Measurements from ENCODE around the gene AQP2.
A peak's percentile ranks its signal among the peaks of the same experiment; 100 is the strongest.

Gene AQP2, protein sequence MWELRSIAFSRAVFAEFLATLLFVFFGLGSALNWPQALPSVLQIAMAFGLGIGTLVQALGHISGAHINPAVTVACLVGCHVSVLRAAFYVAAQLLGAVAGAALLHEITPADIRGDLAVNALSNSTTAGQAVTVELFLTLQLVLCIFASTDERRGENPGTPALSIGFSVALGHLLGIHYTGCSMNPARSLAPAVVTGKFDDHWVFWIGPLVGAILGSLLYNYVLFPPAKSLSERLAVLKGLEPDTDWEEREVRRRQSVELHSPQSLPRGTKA

DNA sequence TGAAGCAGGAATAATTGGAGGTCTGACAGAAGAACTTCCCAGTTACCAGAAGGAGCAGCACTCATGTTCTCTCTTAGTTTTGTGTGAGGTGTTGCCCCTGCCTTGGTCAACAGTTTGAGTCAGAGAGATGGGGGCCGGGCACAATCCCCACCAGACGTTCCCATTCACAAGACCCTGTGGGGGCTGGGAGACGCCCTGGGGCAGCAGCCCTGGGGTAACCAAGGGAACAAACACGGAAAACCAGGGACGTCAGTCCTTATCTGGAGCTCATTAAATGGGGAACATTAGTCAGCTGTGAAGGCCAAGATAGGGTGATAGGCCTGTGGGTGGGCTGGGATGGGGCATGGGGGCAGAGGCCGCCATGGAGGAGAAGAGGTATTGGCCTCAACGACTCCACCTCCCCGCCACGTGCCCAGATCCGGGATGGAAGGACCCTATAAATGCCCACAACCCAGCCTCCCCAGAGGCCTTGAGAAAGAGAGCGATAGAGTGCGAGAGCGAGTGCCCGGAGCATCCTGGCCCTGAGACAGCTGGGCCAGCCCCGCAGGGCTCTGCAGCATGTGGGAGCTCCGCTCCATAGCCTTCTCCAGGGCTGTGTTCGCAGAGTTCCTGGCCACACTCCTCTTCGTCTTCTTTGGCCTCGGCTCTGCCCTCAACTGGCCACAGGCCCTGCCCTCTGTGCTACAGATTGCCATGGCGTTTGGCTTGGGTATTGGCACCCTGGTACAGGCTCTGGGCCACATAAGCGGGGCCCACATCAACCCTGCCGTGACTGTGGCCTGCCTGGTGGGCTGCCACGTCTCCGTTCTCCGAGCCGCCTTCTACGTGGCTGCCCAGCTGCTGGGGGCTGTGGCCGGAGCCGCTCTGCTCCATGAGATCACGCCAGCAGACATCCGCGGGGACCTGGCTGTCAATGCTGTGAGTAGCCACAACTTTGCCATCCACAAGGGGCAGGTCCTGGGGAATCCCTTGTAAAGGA is at the start of gene AQP2:
AQP2 (plus strand) TSS at position 465 of the 979 bp plus-strand sequence; CDS start at position 559, 94 bp downstream.
- no peak for ATAC-seq

DNA sequence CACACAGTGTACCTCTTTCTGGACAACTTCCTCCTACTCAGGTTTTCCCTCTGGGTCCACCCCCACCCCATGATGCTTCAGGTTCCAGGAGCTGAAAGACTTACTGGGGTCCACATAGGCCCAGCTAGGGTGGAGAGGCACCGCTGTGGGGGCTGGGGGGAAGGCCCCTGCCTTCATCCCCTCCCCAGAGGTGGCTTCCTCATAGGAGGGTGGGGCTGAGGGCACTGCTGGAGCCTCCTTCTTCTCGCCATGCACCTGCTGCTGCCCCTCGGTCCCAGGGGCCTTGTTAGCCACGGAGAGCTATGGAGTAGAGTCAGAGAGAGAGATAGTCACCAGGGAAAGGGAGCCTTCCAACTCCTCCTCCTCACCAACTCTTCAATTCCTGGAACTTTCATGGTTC is 49.5 kb upstream of the AQP2 start:
- ATAC-seq, result no peak

DNA sequence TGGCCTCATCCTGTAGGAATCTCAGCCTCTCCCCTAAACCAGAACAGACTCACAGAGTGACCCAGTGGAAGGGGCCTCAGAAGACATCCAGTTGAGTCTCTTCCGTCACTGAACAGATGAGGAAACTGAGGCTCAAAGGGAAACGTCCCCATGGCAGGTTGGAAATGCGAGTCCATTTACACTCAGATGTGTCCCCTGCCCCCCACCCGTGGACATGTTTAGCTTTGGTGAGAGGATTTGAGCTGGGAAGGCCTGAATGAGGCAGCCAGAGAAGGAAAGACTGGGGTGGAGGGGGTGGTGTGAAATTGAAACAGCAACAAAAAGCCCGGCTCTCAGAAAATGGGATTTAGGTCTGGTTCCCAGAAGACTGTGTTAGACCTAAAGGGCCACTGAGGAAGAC is 48.6 kb upstream of the AQP2 start:
- ATAC-seq, result no peak

DNA sequence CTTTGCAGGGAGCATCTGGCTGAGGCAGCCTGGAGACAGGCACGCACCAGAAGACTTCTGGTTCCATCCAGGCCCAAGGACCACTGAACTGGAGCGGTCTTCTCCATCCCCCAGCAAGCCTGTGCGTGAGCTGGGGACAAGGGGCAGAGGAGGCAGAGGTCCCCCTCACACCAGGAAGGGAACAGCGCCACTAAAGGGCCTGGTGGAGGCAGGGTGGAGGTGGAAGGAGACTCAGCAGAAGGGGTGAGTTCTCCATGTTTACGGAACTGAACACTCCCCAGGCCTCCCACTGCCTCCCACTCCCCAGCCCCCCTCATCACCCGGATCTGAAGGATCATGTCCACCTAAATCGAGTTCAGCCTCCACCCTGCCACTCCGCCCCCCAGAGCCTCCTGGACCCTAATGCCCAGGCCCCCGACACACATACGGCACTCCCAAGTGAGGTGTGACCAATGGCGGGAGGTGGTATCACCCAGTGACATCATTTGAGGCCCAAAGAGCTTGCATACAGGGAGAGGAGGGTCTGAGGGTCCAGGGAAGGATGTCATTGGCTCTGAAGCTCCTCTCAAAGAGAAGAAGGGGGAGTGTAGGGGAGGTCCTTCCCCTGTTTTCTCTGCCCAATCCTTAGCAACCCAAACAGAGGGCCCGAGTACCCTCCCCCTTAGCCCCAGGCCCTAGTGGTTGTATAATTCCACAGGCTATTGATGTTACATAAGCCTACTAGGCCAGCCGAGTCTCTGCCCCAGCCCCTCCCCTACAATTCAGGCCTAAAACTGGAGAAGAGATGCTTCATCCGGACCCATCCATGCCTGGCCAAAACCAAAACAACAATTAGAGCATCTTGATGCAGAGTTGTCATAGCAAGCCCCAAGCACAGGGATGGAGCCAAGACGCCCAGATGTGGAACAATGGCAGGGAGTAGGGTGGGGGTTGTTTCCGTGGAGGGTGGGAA is 47.9 kb upstream of the AQP2 start:
- no peak for ATAC-seq

DNA sequence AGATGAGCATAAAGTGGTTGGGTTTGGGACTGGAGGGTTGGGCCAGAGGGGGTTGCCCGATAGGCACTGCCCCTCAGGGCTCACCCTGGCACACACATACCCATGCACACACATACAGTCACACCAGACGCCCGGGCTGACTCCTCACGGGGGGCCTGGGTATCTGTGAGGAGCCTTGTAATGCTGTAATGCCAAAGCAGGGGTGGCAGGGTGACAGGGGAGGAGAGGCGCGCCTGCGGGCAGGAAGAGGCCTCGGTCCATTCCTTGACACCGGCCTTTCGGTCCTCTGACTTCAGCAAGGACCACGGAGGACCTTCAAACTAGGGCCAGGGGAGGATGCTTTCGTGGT is 47.2 kb upstream of the AQP2 start:
- ATAC-seq, result no peak

DNA sequence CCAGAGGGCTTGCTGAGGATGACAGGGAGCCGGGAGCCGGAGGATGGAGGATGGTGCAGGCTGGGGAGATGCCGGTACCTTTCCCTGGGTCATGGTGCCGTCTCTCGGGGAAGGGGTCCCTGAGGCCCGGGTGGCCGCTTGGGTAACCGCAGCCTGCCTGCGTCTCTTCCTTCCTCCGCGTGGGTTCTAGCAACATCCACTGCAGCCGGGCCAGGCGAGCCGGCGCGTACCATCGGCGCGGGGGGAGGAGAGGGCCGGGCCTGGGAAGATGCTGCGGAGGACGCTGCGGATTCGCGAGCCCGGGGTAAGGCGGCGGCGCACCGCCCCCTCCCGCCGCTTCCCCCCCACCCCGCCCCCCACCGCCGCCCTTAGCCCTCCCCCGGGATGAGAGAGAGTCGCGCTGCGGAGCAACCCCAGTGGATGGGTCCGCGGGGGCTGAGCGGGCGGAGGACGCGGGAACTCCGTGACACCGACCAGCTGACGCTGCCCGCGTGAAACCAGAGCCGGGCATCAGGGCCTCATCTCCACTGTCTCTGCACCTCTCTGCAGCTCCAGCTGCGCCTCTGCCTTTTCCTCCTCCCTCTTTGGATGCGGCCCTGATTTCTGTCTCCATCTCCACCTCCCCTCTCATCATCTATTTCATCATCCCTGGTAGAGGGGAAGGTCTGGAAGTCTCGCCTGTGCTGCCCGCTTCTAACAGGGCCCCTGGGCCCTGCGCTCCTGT is 46.7 kb upstream of the AQP2 start, which contains the start of gene FAIM2:
FAIM2 (minus strand) TSS at position 201 of the 724 bp plus-strand sequence; CDS start at position 93, 108 bp downstream.
- peak; percentile 67 to 70 for ATAC-seq

DNA sequence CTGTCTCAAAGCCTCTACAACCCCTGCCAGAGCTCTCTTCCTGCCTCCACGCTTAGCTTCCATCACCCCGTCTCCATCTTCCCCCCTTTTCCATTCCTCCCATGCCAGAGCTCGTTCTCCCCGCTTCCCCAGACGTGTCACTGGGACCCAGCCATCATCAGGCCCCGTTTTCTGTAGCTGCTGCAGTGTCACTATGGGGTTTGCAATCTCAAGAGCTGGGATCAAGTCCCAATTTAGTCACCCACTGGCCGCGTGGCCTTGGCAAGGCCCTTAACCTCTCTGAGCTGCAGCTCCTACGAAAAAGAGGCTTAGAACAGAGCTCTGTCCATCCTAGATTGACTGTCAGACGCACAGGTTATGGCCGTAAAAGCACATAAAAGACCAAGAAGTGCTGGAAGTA is 45.9 kb upstream of the AQP2 start:
- ATAC-seq, result no peak

DNA sequence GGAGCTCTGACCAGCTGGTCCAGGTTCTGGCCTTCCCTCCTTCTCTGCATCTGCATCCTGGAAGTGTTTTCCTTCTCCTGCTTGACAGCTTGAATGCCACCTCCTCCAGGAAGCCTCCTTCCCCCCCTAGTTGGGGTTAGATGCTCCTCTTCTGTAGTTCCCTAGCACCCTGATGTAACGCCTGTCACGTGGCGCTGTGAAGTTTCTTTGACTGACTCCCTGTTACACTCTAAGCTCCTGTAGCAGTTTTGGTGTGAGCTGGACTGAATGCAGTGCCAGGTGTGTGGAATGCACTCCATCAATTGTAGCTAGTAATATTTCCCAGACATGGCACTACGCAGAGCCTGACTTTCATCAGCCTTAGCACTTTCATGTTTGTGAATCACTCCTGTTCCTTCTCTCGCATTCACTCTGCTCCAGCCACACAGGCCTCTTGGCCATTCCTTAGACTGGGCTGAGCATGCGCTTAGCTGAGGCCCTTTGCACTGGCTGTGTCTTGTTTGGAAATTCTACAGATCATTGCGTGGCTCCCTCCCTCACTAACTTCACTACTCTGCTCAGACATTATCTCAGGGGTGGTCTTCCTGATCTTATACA is 44.7 kb upstream of the AQP2 start:
- ATAC-seq, result no peak

DNA sequence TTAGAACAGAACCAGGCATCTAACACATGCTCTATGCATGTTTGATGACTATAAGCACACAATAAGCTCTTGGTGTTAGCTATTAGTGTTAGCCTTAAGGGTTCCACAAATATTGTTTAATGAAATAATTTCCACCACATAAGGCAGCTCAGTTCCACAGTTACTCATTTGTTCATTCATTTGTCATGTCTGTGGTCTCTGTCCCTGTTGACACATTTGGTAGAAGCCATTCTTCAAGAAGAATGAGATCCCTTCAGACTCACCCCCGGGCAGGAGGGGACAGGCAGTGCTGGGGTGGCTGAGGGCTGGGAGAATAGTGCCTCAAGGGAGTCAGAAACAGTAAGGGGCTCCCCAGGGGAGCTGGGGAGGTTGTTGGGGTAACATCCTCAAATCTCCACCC is 43.2 kb upstream of the AQP2 start:
- ATAC-seq, result no peak

DNA sequence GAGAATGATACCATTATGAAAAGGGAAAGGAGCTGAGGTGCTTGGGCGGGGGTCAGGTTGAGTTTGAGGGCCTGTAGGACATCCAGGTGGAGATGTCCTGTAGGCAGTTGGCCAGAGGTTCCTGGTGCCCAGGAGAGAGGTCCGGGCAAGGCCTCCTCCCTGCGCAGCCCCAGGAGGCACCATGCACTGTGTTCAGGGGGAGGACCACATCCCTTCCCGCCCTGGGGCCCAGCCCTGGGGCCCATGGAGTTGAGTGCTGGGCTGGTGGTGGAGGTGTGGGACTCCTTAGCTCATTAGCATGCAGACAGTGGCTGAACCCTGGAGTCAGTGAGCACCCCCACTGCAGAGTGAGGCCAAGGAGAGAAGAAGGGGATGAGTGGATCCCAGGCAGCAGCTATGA is 41.2 kb upstream of the AQP2 start:
- ATAC-seq, result no peak

DNA sequence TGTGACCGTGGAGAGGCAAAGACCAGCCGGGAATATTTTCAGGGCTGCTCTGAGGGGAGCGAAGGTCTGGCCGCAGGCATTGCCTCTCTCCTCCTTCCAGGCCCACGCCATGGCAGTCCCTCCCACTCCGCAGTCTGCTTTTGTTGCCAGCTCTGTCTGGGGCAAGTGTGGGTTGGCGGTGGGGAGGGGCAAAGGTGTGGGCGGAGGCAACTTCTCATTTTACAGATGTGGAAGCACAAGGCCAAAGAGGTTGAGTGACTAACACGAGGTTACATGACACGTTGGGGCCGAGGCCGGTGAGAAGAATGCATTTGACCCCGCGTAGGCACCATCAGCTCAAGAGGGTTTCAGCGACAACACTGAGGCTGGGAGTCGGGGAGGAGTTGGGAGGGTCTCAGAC is 40.7 kb upstream of the AQP2 start:
- no peak for ATAC-seq

DNA sequence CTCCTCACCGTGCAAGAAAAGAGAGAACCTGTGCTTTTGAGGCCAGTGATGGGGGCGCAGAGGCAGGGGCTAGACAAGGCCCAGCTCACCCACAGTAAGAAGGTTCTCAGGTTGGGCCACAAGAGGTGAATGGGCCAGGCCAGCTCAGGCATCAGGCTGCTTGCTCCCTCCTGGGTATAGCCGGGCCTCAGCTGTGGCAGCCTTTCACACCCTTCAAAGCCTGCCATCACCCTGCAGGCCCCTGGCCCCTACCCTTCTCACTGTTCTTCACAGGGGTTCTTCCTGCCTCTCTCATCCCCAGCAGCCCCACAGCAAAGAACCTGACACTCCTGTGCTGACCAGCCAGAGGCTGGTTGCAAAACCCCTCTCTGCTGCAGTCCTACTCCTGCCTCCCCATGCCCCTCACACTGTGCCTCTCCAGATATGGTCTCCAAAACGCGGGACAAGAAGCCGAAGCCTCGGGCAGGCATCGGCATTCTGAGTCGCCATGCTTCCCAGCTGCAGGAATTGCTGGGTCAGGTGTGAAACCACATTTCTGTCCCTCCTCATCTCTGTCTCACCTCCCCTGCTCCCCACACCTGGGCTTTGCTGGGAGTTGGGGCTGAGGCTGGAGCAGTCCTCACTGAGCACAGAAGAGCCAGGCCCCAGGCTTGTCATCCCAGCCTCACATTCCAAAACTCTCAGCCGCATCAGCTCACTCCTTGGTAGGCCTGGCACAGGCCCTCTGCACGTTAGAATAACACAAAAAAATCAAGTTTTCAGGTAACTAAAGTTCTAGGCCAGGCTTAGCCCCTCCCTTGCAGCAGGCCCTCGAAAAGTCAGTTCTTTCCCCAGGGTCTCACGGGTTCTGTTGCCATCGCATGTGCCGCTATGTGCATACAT is 40.0 kb upstream of the AQP2 start:
- no peak for ATAC-seq

DNA sequence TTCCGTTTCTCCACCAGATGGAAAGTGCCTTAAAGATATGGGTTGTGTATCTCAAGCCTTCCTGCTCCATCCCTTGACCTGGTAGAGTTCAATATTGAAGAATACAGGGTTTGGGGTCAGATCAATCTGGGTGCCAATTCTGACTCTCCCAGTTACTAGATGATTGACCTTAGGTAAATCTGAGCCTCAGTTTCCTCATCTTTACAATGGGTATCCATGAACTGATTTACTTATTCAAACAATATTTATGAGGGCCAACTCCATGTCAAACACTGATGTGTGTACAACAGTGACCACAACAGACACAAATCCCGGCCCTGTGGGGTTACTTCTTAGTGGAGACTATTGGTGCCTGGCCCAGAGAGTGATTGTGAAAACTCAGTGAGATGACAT is 39.3 kb upstream of the AQP2 start:
- ATAC-seq, result no peak

DNA sequence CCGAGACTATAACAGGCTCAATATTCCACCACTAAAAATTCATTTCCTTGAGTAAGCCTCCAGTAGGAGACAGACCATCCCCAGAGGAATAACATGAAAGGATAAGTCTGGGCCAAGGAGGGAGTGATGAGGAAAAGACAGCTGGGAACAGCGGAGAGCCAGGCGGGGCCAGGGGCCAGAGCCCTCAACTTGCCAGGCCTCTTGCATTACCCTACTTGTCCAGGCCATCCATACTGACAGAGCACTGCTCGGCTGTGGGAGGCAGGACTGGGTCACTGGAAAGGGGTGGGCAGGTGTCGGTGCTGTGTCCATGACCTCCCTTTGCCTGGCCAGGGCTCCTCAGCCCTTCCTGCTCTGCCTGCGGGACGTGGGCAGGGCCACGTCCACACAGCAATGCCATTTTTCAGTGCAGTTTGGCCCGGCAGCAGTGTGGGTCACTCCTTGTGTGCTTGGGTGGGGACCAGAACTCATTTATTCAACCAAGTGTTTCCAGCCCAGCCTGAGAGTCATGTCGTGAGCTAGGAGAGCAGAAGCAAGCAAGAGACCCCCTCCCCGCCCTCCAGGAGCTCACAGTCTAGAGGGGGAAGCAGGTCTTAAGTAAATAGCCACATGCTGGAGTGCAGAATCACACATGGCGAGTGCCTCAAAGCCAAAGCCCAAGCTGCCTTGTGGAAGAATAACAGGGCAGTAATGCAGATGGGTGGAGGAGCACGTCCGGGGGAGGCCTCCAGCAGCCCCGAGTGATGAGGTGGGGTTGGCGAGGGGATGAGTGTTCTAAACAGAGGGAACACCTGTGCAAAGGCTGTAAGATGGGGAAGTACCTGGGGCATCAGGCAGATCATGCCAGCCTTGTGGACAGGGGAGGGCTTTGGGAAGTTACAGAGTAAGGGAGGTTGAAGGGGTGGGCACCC is 37.9 kb upstream of the AQP2 start:
- no peak for ATAC-seq

DNA sequence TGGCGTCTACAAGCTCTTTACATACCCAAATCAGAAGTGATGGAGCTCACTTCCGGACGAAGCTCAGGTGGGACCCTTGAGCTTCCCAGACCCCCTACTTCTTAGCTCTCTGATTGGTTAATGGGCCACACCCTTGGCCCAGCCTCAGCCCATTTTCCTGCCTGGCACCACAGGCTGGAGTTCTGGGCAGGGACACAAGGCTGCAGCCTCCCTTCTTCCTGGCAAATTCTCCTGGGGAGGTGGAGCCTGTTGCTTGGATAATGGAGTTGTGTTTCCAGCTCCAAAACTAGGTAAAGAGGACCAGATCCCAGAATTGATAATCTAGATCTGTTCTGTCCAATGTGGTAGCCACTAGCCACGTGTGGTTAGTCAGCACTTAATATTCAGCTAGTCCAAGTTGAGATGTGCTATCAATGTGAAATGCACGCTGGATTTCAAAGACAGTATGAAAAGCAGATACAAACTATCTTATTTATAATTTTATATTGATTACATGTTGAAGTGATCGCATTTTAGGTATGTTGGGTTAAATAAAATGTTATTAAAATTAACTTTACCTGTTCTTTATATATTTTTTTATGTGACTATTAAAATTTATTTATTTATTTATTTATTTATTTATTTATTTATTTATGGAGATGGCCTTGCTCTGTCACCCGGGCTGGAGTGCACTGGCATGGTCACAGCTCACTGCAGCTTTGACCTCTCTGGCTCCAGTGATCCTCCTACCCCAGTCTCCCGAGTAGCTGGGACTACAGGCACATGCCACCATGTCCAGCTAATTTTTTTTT is 34.2 kb upstream of the AQP2 start:
- no peak for ATAC-seq

DNA sequence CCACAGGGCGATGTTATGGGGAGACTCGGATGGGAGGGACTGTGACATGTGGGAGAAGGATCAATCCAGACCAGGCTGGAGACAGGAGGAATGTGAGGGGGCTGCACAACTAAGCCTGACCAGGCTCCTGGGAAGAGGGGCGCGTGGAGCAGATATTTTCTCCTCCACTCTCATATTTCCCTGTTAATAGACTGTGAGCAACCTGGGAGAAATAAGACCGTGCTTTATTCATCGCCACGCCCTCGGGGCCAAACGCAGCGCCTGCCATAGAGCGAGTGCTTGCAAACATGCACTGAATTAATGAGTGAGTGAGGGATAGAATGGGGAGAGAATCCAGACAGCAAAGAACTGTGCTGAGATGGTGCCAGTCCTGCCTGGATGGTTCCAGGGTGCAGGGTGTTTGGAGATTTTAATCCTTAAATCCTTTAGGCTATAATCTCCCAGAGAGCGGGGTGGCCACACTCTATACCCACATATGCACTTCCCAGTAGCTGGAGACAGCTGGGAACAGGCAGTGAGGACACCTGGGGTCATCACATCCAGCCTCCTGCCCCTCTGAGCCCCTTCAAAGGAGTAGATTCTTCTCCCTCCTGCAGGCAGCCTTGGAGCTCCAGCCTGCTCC is 33.3 kb upstream of the AQP2 start:
- no peak for ATAC-seq

DNA sequence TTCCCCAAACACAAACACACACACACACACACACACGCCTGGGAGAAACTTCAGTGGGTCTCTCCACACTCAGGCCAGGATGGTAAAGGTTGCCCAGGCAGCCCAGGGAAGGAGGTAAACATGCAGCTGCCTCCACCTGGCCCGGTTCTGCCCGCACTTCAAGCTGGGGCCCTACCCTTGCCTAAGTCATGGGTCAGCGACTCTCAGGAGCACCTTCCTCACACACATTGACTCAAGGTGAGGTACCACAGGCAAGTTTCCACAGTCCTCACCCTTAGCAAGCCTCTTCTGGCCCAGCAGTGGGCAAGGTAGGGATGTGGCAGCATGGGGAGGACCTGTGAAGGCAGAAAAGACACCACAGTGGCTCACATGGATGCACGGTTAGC is 32.8 kb upstream of the AQP2 start:
- no peak for ATAC-seq

DNA sequence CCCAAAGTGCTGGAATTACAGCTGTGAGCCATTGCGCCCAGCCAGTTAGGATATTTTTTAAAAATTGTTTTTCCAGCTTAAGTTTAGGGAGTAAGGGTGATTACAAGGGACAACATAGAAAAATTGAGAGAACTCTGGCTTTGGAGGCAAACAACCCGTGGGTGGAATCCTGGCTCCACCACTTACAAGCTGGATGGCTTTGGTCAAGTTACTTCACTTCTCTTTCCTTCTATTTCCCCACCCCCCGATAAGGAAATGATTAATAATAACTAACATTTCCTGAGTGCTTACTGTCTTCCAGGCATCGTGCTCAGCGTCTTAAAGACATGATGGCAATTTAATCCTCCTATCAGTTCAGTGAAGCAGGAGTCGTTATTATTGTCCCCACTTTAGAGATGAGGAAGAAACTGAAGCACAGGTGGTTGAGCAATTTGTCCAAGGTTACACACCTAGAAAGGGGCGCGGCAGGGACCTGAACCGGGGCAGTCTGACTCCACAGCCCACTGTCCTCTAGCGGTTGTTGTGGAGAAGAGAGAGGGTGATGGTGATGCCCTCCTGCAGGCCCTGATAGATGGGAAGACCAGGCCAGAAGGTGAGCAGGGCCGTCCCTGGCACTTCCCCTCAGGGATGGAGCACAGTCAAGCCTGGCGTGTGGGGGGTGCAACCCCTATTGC is 30.2 kb upstream of the AQP2 start:
- no peak for ATAC-seq

All from activated CD4-positive, CD25-positive, alpha-beta regulatory T cell treated with anti-CD3 and anti-CD28 coated beads, Interleukin-2, amount 50 U/mL, for 24 hours (primary cell).